ENCODE results near the gene RNU6-9. TPM values are rescaled to one million over a fixed set of nuclear protein-coding genes. Genes with fewer than 3 reads are reported as not detected.

Gene RNU6-9
- total RNA-seq, 1 experiment from 2014 or later = not detected

DNA sequence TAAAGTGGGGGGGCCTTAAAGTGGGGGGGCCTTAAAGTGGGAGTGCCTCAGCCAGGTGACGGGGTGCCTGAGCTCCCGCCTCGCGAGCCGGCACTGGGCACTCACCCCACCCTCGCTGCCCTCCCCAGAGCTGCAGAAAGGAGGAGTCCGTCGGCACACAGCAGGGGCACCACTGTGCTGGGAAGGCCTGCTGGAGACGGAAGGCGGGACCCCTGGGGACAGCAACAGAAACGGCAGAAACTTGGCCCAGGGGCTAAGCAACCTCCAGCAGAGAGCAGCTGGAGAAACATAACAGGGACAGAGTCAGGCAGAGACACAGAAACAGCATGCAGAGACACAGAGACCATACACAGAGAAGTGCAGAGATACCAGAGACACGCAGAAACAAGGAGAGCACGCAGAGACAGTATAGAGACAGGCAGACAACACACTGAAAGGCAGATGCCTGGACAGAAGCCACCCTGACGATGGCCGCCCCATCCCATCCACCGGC, 25.9 kb upstream of the RNU6-9 start:
- Histone ChIP-seq H3K9me2 (ENCODE audit: insufficient read depth) (no peaks in the 10 kb centered on the region), H3K27me3 (ENCODE audit: insufficient read depth, low read depth) (no peaks in the 10 kb centered on the region), H3K27ac (no peak overlapping the region), H3K4me3 (no peak overlapping the region), H3K79me2 (ENCODE audit: low read depth) (no peaks in the 10 kb centered on the region), H3K9me3 (ENCODE audit: insufficient read depth, low read depth) (no peaks in the 10 kb centered on the region), H4K20me1 (ENCODE audit: insufficient read depth) (no peaks in the 10 kb centered on the region), H2AFZ (no peak overlapping the region), H3F3A (ENCODE audit: insufficient read depth, low read depth) (peaks cover 48% of the 10 kb centered on the region), H3K4me1 (replicated peaks; ENCODE audit: insufficient read depth) (peaks cover 26% of the 10 kb centered on the region), H3K4me2 (no peak overlapping the region), H3K36me3 (ENCODE audit: low read depth) (no peaks in the 10 kb centered on the region)
- TF ChIP-seq, protein P1, sequence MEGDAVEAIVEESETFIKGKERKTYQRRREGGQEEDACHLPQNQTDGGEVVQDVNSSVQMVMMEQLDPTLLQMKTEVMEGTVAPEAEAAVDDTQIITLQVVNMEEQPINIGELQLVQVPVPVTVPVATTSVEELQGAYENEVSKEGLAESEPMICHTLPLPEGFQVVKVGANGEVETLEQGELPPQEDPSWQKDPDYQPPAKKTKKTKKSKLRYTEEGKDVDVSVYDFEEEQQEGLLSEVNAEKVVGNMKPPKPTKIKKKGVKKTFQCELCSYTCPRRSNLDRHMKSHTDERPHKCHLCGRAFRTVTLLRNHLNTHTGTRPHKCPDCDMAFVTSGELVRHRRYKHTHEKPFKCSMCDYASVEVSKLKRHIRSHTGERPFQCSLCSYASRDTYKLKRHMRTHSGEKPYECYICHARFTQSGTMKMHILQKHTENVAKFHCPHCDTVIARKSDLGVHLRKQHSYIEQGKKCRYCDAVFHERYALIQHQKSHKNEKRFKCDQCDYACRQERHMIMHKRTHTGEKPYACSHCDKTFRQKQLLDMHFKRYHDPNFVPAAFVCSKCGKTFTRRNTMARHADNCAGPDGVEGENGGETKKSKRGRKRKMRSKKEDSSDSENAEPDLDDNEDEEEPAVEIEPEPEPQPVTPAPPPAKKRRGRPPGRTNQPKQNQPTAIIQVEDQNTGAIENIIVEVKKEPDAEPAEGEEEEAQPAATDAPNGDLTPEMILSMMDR (conservative IDR thresholded peaks at IDR 0.05) = no peak
- no peak for TF ChIP-seq EZH2 (IDR thresholded peaks at IDR 0.05; ENCODE audit: low read depth)
- CTCF ChIA-PET = no interaction called here
- intact Hi-C loops (cut with micrococcal nuclease; ENCODE audit: unreplicated experiment) = no loop called here
- POLR2A ChIA-PET (ENCODE audit: unreplicated experiment) = no interaction called here
- BruUV-seq (replicated peaks) = no TSS peak
- DNase-seq = no peak

- intact Hi-C loops (cut with micrococcal nuclease; ENCODE audit: unreplicated experiment) = no loop called here
- BruUV-seq (replicated peaks) = no TSS peak
- no peak overlapping the region for H2AFZ ChIP-seq
Measured at GRCh38 chr19:867855-868457, 25.3 kb upstream of the RNU6-9 start.

GRCh38 chr19:868458-869244, 24.6 kb upstream of the RNU6-9 start:
- intact Hi-C loops (cut with micrococcal nuclease; ENCODE audit: unreplicated experiment) = no loop called here
- peak overlapping the region; percentile 78 for H3K27ac ChIP-seq
- H3K4me2 ChIP-seq = no peak overlapping the region
- no peaks in the 10 kb centered on the region for H3K27me3 ChIP-seq (ENCODE audit: insufficient read depth, low read depth)
- H3K4me1 ChIP-seq (replicated peaks; ENCODE audit: insufficient read depth) = peaks cover 29% of the 10 kb centered on the region
- no peaks in the 10 kb centered on the region for H3K9me2 ChIP-seq (ENCODE audit: insufficient read depth)
- TF ChIP-seq, protein P1 (conservative IDR thresholded peaks at IDR 0.05) = no peak
- no peak for TF ChIP-seq EZH2 (IDR thresholded peaks at IDR 0.05; ENCODE audit: low read depth)
- no peaks in the 10 kb centered on the region for H3K36me3 ChIP-seq (ENCODE audit: low read depth)
- H3K79me2 ChIP-seq (ENCODE audit: low read depth) = no peaks in the 10 kb centered on the region
- BruUV-seq (replicated peaks) = TSS peak; percentile 13
- H3K4me3 ChIP-seq = no peak overlapping the region
- no peaks in the 10 kb centered on the region for H4K20me1 ChIP-seq (ENCODE audit: insufficient read depth)
- ChIA-PET CTCF (no interaction called here), POLR2A (ENCODE audit: unreplicated experiment) (no interaction called here)
- DNase-seq = no peak
- H3K9me3 ChIP-seq (ENCODE audit: insufficient read depth, low read depth) = no peaks in the 10 kb centered on the region
- H2AFZ ChIP-seq = no peak overlapping the region
- peaks cover 50% of the 10 kb centered on the region for H3F3A ChIP-seq (ENCODE audit: insufficient read depth, low read depth)

More at GRCh38 chr19:867855-868457, 25.3 kb upstream of the RNU6-9 start:
- DNase-seq = no peak
- Histone ChIP-seq H3K4me2 (no peak overlapping the region), H4K20me1 (ENCODE audit: insufficient read depth) (no peaks in the 10 kb centered on the region), H3K9me2 (ENCODE audit: insufficient read depth) (no peaks in the 10 kb centered on the region), H3K4me3 (no peak overlapping the region), H3K79me2 (ENCODE audit: low read depth) (no peaks in the 10 kb centered on the region), H3K27me3 (ENCODE audit: insufficient read depth, low read depth) (no peaks in the 10 kb centered on the region), H3K9me3 (ENCODE audit: insufficient read depth, low read depth) (no peaks in the 10 kb centered on the region), H3K4me1 (replicated peaks; ENCODE audit: insufficient read depth) (peaks cover 29% of the 10 kb centered on the region), H3K27ac (no peak overlapping the region), H3K36me3 (ENCODE audit: low read depth) (no peaks in the 10 kb centered on the region), H3F3A (ENCODE audit: insufficient read depth, low read depth) (peaks cover 51% of the 10 kb centered on the region)
- ChIA-PET POLR2A (ENCODE audit: unreplicated experiment) (no interaction called here), CTCF (no interaction called here)
- TF ChIP-seq, protein P1 (conservative IDR thresholded peaks at IDR 0.05) = no peak
